SK-N-SH treated with all-trans-retinoic acid at 6 μM for 48 hours (cell line): ENCODE results near the gene SERPINE2.

Experiments used
- CREB5 ChIP-seq: fragments of 250-450 bp; sonication (Bioruptor Pico); IDR thresholded peaks from 2 replicates; pipeline ENCODE4 v1.5.1; 2020; ENCODE audit warnings: low read depth, mild to moderate bottlenecking, moderate library complexity
- CSDC2 ChIP-seq: fragments of 250-450 bp; sonication (Bioruptor Pico); IDR thresholded peaks from 2 replicates; pipeline ENCODE4 v1.5.0; 2020; ENCODE audit warnings: mild to moderate bottlenecking, moderate library complexity
- GLIS3 ChIP-seq: fragments of 250-450 bp; sonication (Bioruptor Pico); IDR thresholded peaks from 2 replicates; pipeline ENCODE4 v1.5.0; 2020; ENCODE audit warnings: mild to moderate bottlenecking, moderate library complexity
- PPARA ChIP-seq: fragments of 250-450 bp; sonication (Bioruptor Pico); IDR thresholded peaks from 2 replicates; pipeline ENCODE4 v1.5.0; 2020; ENCODE audit warnings: mild to moderate bottlenecking, borderline replicate concordance
- RARB ChIP-seq: fragments of 250-450 bp; sonication (Bioruptor Pico); IDR thresholded peaks from 2 replicates; pipeline ENCODE4 v1.8.0; 2021; ENCODE audit warnings: mild to moderate bottlenecking, moderate library complexity
- SNAI2 ChIP-seq: fragments of 250-450 bp; sonication (Bioruptor Pico); IDR thresholded peaks from 2 replicates; pipeline ENCODE4 v1.5.0; 2020; ENCODE audit warnings: mild to moderate bottlenecking, moderate library complexity
- TOX ChIP-seq: fragments of 250-450 bp; sonication (Bioruptor Pico); IDR thresholded peaks from 2 replicates; pipeline ENCODE4 v1.8.0; 2021; ENCODE audit warnings: mild to moderate bottlenecking, moderate library complexity, borderline replicate concordance
- ZC3H10 ChIP-seq: fragments of 250-450 bp; sonication (Bioruptor Pico); IDR thresholded peaks from 2 replicates; pipeline ENCODE4 v1.5.1; 2021; ENCODE audit warnings: mild to moderate bottlenecking, moderate library complexity

GRCh38 chr2:224085246-224085645 lies 46.2 kb upstream of the SERPINE2 start:
- no peak for TF ChIP-seq RARB (CRISPR knock-in tag)
- no peak for TF ChIP-seq ZC3H10 (CRISPR knock-in tag)
- TF ChIP-seq GLIS3 (CRISPR knock-in tag): no peak
- TF ChIP-seq CSDC2 (CRISPR knock-in tag): no peak
- TF ChIP-seq TOX (CRISPR knock-in tag): no peak
- TF ChIP-seq PPARA (CRISPR knock-in tag): no peak
- no peak for TF ChIP-seq SNAI2
- no peak for TF ChIP-seq CREB5
